Esophagus squamous epithelium (tissue), 4 donors: ENCODE data around the gene BOLL.

Experiments
- CTCF ChIP-seq, 6 experiments: fragments of 450-650 bp in 4 of 6; fragments of 200-600 bp in 2 of 6; sonication (generic) in 2 of 6; IDR thresholded peaks; one replicate each; pipeline ENCODE4 v1.5.1; 2016 to 2019; ENCODE audit warnings: antibody characterized with exemption in 6 of 6, mild to moderate bottlenecking in 4 of 6, moderate library complexity in 4 of 6
- POLR2A ChIP-seq, 4 donors: fragments of 450-650 bp; IDR thresholded peaks; one replicate each; pipeline ENCODE4 v1.6.1; 2017; ENCODE audit warnings: antibody characterized with exemption in 4 of 4, mild to moderate bottlenecking in 4 of 4, moderate library complexity in 3 of 4

- TF ChIP-seq CTCF (IDR thresholded peaks at IDR 0.05), result no peak
- TF ChIP-seq POLR2A (IDR thresholded peaks at IDR 0.05), result no peak
These were observed 23.9 kb upstream of the BOLL start for GRCh38 chr2:197809064-197809463.
